Measurements from ENCODE around the gene UPP2.

- TF ChIP-seq CTCF (conservative IDR thresholded peaks at IDR 0.05; ENCODE audit: low read length), result no peak
- TF ChIP-seq EZH2phosphoT487 (IDR thresholded peaks at IDR 0.05; ENCODE audit: borderline replicate concordance), result no peak
Observed at GRCh38 chr2:158124896-158125295, 23.2 kb downstream of the UPP2 start.

All from Loucy (cell line).